ENCODE results near the gene MATCAP1. TPM values are rescaled to one million over a fixed set of nuclear protein-coding genes. Genes with fewer than 3 reads are reported as not detected.

Gene MATCAP1
- total RNA-seq, 2 experiments from 2014 or later = 21.9 to 24.0 TPM

- Mint-ChIP-seq H3K4me3 (no peak overlapping the region), H3K36me3 (ENCODE audit: low read depth) (peaks cover 51% of the 10 kb centered on the region), H3K9me3 (no peaks in the 10 kb centered on the region), H3K27me3 (ENCODE audit: low read depth) (peaks cover 3% of the 10 kb centered on the region), H3K27ac (no peak overlapping the region), H3K4me1 (ENCODE audit: low read depth) (peaks cover 5% of the 10 kb centered on the region)
- no peak for DNase-seq
- intact Hi-C loops (cut with micrococcal nuclease) = no loop called here
- CTCF ChIA-PET = no interaction called here
Observed at GRCh38 chr16:67147437-67148140, 36.2 kb downstream of the MATCAP1 start.

DNA sequence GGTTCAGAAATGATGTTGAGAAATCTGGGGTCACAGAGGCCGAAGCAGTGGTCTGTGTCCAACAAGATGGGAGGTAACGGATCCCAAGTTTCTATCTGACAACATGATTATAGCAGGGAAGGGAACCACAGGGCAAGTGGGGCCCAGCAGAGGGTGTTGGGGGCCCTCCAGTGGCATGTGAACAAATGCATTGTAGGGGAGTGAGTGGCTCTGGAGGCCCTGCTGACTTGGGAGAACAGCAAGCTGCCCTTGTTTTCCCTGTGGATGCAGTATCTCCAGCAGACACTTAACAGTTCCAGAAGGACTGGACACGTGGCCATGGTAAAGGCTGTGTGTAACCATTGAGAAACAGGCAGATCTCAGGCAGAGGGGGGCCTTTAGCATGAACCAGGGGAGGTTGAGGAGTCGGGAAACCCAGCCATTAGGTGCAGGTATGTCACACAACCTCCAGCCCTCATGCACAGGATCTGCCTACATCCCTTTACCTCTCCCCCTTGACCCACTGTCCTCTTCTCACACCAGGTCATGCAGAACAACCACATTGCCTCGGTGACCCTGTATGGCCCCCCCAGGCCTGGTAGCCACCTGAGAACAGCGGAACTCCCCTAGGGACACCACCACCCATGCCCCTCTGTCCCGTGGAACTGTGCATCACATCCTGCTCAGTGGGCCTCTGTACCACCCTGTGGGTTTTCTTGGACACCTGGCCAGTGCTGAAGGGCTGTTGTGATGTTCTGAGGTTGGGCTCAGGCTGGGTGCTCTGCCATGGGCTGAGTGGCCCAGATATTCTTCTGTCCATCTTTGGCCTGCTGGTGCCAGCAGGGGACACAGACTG, 37.0 kb downstream of the MATCAP1 start:
- no peaks in the 10 kb centered on the region for H3K9me3 Mint-ChIP-seq
- no peak for DNase-seq
- intact Hi-C loops (cut with micrococcal nuclease) = no loop called here
- CTCF ChIA-PET = interaction anchor here (1.3 kb wide), 1 partner anchor 9 kb away, joined by 5 read pairs; no protein-coding TSS in a partner anchor
- H3K4me1 Mint-ChIP-seq (ENCODE audit: low read depth) = peaks cover 5% of the 10 kb centered on the region
- H3K27me3 Mint-ChIP-seq (ENCODE audit: low read depth) = peaks cover 2% of the 10 kb centered on the region
- peaks cover 55% of the 10 kb centered on the region for H3K36me3 Mint-ChIP-seq (ENCODE audit: low read depth)
- H3K27ac Mint-ChIP-seq = no peak overlapping the region
- H3K4me3 Mint-ChIP-seq = no peak overlapping the region

- no peaks in the 10 kb centered on the region for H3K4me1 Mint-ChIP-seq (ENCODE audit: low read depth)
- H3K36me3 Mint-ChIP-seq (ENCODE audit: low read depth) = peaks cover 63% of the 10 kb centered on the region
- intact Hi-C loops (cut with micrococcal nuclease) = no loop called here
- no peak overlapping the region for H3K27ac Mint-ChIP-seq
- no peaks in the 10 kb centered on the region for H3K27me3 Mint-ChIP-seq (ENCODE audit: low read depth)
- CTCF ChIA-PET = interaction anchor here (0.9 to 1.3 kb wide), 2 partner anchors 10 to 198 kb away, joined by 5 read pairs; no protein-coding TSS in a partner anchor
- H3K9me3 Mint-ChIP-seq = no peaks in the 10 kb centered on the region
- DNase-seq = no peak
- H3K4me3 Mint-ChIP-seq = no peak overlapping the region
Observed at GRCh38 chr16:67145746-67146145, 38.0 kb downstream of the MATCAP1 start.

GRCh38 chr16:67144943-67145342, 38.8 kb downstream of the MATCAP1 start:
- Mint-ChIP-seq H3K27me3 (ENCODE audit: low read depth) (no peaks in the 10 kb centered on the region), H3K9me3 (no peaks in the 10 kb centered on the region), H3K27ac (no peak overlapping the region), H3K4me1 (ENCODE audit: low read depth) (no peaks in the 10 kb centered on the region), H3K4me3 (no peak overlapping the region), H3K36me3 (ENCODE audit: low read depth) (peaks cover 70% of the 10 kb centered on the region)
- intact Hi-C loops (cut with micrococcal nuclease) = no loop called here
- no peak for DNase-seq
- CTCF ChIA-PET = no interaction called here

- DNase-seq = no peak
- Mint-ChIP-seq H3K27ac (no peak overlapping the region), H3K27me3 (ENCODE audit: low read depth) (no peaks in the 10 kb centered on the region), H3K9me3 (no peaks in the 10 kb centered on the region), H3K36me3 (ENCODE audit: low read depth) (peaks cover 64% of the 10 kb centered on the region), H3K4me3 (no peak overlapping the region), H3K4me1 (ENCODE audit: low read depth) (no peaks in the 10 kb centered on the region)
- intact Hi-C loops (cut with micrococcal nuclease) = no loop called here
- CTCF ChIA-PET = interaction anchor here (1.2 kb wide), 2 partner anchors 89 to 182 kb away, joined by 3 read pairs; partner anchors contain the start of gene CES3
Observed at GRCh38 chr16:67142342-67142741, 41.4 kb downstream of the MATCAP1 start.

GRCh38 chr16:67141391-67141790, 42.4 kb downstream of the MATCAP1 start:
- no peaks in the 10 kb centered on the region for H3K4me1 Mint-ChIP-seq (ENCODE audit: low read depth)
- no peaks in the 10 kb centered on the region for H3K27me3 Mint-ChIP-seq (ENCODE audit: low read depth)
- DNase-seq = no peak
- H3K36me3 Mint-ChIP-seq (ENCODE audit: low read depth) = peaks cover 59% of the 10 kb centered on the region
- CTCF ChIA-PET = interaction anchor here (1.2 to 1.7 kb wide), 5 partner anchors 44 to 213 kb away, joined by 3 to 8 read pairs (median 3); partner anchors contain the start of gene CES3
- H3K9me3 Mint-ChIP-seq = no peaks in the 10 kb centered on the region
- no peak overlapping the region for H3K27ac Mint-ChIP-seq
- intact Hi-C loops (cut with micrococcal nuclease) = no loop called here
- no peak overlapping the region for H3K4me3 Mint-ChIP-seq

DNA sequence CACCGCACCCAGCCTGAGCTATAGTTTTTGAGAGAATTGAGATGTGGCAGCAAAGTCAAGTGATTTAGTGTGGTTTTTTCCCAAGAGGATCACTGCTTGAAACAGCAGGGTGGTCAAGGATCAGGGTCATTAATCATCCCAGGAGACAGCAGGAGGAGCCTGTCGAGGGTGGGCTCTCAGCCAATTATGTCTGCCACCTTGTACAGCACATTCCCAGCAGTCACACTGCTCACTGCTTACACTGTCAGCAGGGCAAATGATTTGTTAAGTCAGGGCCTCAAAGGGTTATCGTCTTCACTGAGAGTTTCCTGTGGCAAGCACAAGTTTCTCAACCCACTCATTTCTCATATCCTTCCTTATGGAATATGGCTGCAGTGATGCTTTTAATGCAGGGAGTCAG, 46.2 kb downstream of the MATCAP1 start:
- H3K36me3 Mint-ChIP-seq (ENCODE audit: low read depth) = peaks cover 46% of the 10 kb centered on the region
- CTCF ChIA-PET = interaction anchor here (0.6 to 2.3 kb wide), 4 partner anchors 18 to 114 kb away, joined by 3 to 11 read pairs (median 3); no protein-coding TSS in a partner anchor
- no peak overlapping the region for H3K4me3 Mint-ChIP-seq

GRCh38 chr16:67129422-67129821, 54.3 kb downstream of the MATCAP1 start:
- no peak for DNase-seq
- H3K27me3 Mint-ChIP-seq (ENCODE audit: low read depth) = no peaks in the 10 kb centered on the region
- no peaks in the 10 kb centered on the region for H3K4me1 Mint-ChIP-seq (ENCODE audit: low read depth)
- H3K36me3 Mint-ChIP-seq (ENCODE audit: low read depth) = peaks cover 33% of the 10 kb centered on the region
- H3K27ac Mint-ChIP-seq = no peak overlapping the region
- intact Hi-C loops (cut with micrococcal nuclease) = no loop called here
- H3K9me3 Mint-ChIP-seq = no peaks in the 10 kb centered on the region
- CTCF ChIA-PET = interaction anchor here (0.6 to 1.6 kb wide), 3 partner anchors 25 to 177 kb away, joined by 3 to 4 read pairs (median 3); no protein-coding TSS in a partner anchor
- no peak overlapping the region for H3K4me3 Mint-ChIP-seq

More for the DNA sequence above, 46.2 kb downstream of the MATCAP1 start:
- no peaks in the 10 kb centered on the region for H3K27me3 Mint-ChIP-seq (ENCODE audit: low read depth)
- H3K4me1 Mint-ChIP-seq (ENCODE audit: low read depth) = no peaks in the 10 kb centered on the region
- no peak overlapping the region for H3K27ac Mint-ChIP-seq
- no peak for DNase-seq
- no peaks in the 10 kb centered on the region for H3K9me3 Mint-ChIP-seq
- intact Hi-C loops (cut with micrococcal nuclease) = no loop called here

DNA sequence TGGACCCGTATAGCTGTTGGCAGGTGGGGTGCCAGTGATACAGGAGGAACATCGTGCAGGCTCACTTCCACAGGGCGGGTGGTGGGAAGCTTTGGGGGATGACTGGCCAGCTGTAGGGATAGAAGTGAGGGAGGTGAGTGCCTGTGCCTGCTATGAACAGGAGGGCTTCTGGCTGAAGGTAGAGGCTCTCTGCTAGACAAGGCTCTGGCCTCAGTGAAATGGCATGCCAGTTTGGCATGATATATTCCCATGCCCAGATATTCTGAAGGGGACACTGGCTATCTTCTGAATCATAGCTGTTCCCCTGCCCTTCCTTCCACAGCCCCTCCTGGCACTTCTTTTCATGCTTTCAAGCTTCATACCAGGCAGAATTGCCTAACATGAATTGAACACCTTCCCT, 54.9 kb downstream of the MATCAP1 start:
- CTCF ChIA-PET = interaction anchor here (0.6 to 1.1 kb wide), 3 partner anchors 27 to 177 kb away, joined by 3 to 6 read pairs (median 3); no protein-coding TSS in a partner anchor
- DNase-seq = no peak
- no peaks in the 10 kb centered on the region for H3K9me3 Mint-ChIP-seq
- H3K4me1 Mint-ChIP-seq (ENCODE audit: low read depth) = no peaks in the 10 kb centered on the region
- no peaks in the 10 kb centered on the region for H3K27me3 Mint-ChIP-seq (ENCODE audit: low read depth)
- peaks cover 34% of the 10 kb centered on the region for H3K36me3 Mint-ChIP-seq (ENCODE audit: low read depth)
- intact Hi-C loops (cut with micrococcal nuclease) = no loop called here
- no peak overlapping the region for H3K4me3 Mint-ChIP-seq
- H3K27ac Mint-ChIP-seq = no peak overlapping the region

- Mint-ChIP-seq H3K4me1 (ENCODE audit: low read depth) (no peaks in the 10 kb centered on the region), H3K4me3 (no peak overlapping the region), H3K36me3 (ENCODE audit: low read depth) (peaks cover 39% of the 10 kb centered on the region), H3K27ac (no peak overlapping the region), H3K27me3 (ENCODE audit: low read depth) (no peaks in the 10 kb centered on the region), H3K9me3 (no peaks in the 10 kb centered on the region)
- DNase-seq = no peak
- intact Hi-C loops (cut with micrococcal nuclease) = no loop called here
- CTCF ChIA-PET = interaction anchor here (0.9 to 1.1 kb wide), 2 partner anchors 27 to 111 kb away, joined by 3 to 6 read pairs; no protein-coding TSS in a partner anchor
Observed at GRCh38 chr16:67128417-67128816, 55.3 kb downstream of the MATCAP1 start.
